ENCODE data around the gene IFI30. TPM values are rescaled to one million over a fixed set of nuclear protein-coding genes. Genes with fewer than 3 reads are reported as not detected.

The IFI30 gene
- total and polyA plus RNA-seq, 2 donors (not counting 3 experiments of a cell fraction or from before 2014, with no cell fraction given): 1.1 to 1.6 TPM

GRCh38 chr19:18137657-18138339, 35.8 kb upstream of the IFI30 start:
- Histone ChIP-seq H3K36me3 (ENCODE audit: control insufficient read depth in 2 of 2, extremely low read depth in 1 of 2, insufficient read depth in 2 of 2, low read length in 2 of 2) (no peaks in the 10 kb centered on the region), H3K4me2 (ENCODE audit: insufficient read depth, low read length) (no peak overlapping the region), H3K4me3 (replicated peaks in 1 of 3; ENCODE audit: insufficient read depth in 1 of 3, low read depth in 1 of 3, low read length in 3 of 3) (no peak overlapping the region), H3K9me3 (replicated peaks; ENCODE audit: control insufficient read depth, insufficient read depth, low read length) (no peaks in the 10 kb centered on the region), H3K9me1 (replicated peaks; ENCODE audit: control insufficient read depth, extremely low read depth, insufficient read depth, low read length) (no peaks in the 10 kb centered on the region), H3K27ac (ENCODE audit: insufficient read depth, low read depth, low read length) (no peak overlapping the region), H3K79me2 (ENCODE audit: control insufficient read depth, insufficient read depth, low read length) (no peaks in the 10 kb centered on the region), H2AFZ (ENCODE audit: low read depth, low read length) (no peak overlapping the region), H3K9ac (replicated peaks; ENCODE audit: extremely low read depth, insufficient read depth, low read length) (no peak overlapping the region), H3K4me1 (ENCODE audit: control insufficient read depth, extremely low read depth, insufficient read depth, low read length) (no peaks in the 10 kb centered on the region), H4K20me1 (replicated peaks; ENCODE audit: control insufficient read depth, extremely low read depth, insufficient read depth, low read length) (no peaks in the 10 kb centered on the region), H3K27me3 (ENCODE audit: control insufficient read depth in 2 of 2, insufficient read depth in 2 of 2, low read length in 2 of 2) (no peaks in the 10 kb centered on the region)
- dilution Hi-C loops (cut with MboI; ENCODE audit: extremely low pct_ligation_motif_present, low sequenced_read_pairs) (no loop called here), intact Hi-C loops (cut with micrococcal nuclease) (no loop called here)
- TF ChIP-seq MAX (IDR thresholded peaks at IDR 0.05; ENCODE audit: insufficient read depth, insufficient read length): no peak
- no peak for TF ChIP-seq JUN (IDR thresholded peaks at IDR 0.05; ENCODE audit: borderline replicate concordance, insufficient read depth, insufficient read length, low read depth)
- no peak for TF ChIP-seq POLR2A (IDR thresholded peaks at IDR 0.05; ENCODE audit: low read depth, low read length)
- no peak for TF ChIP-seq POLR2AphosphoS5 (IDR thresholded peaks at IDR 0.05; ENCODE audit: insufficient read depth, low read depth, low read length)
- TF ChIP-seq CTCF (IDR thresholded peaks at IDR 0.05; ENCODE audit: extremely low read depth in 1 of 2, insufficient read depth in 1 of 2, low read depth in 1 of 2, low read length in 2 of 2): no peak
- TF ChIP-seq MYC (IDR thresholded peaks at IDR 0.05; ENCODE audit: low read depth, low read length): no peak
- no peak for TF ChIP-seq FOS (IDR thresholded peaks at IDR 0.05; ENCODE audit: borderline replicate concordance, insufficient read depth, low read length)
- TF ChIP-seq EZH2 (IDR thresholded peaks at IDR 0.05; ENCODE audit: borderline replicate concordance, low read depth, low read length, severe bottlenecking): no peak
- TF ChIP-seq GATA2 (IDR thresholded peaks at IDR 0.05; ENCODE audit: insufficient read depth, insufficient read length, low read depth, low read length): no peak
- CTCF ChIA-PET: interaction anchor here (1.0 to 2.1 kb wide), 4 partner anchors 8 to 110 kb away, joined by 3 to 10 read pairs (median 4); no protein-coding TSS in a partner anchor
- FAIRE-seq: no peak
- DNase-seq (ENCODE audit: low read depth, low spot score): no peak
- BruUV-seq (replicated peaks): no TSS peak
- POLR2A ChIA-PET: no interaction called here

Measured in endothelial cell of umbilical vein (primary cell).